Measurements from ENCODE around the gene ANKLE1.

- TF ChIP-seq EZH2 (IDR thresholded peaks at IDR 0.05; ENCODE audit: low read length): no peak
- TF ChIP-seq CTCF (optimal IDR thresholded peaks at IDR 0.05 in 1 of 3, IDR thresholded peaks at IDR 0.05 in 1 of 3, conservative IDR thresholded peaks at IDR 0.05 in 1 of 3; ENCODE audit: extremely low read depth in 1 of 3, insufficient read depth in 2 of 3, low read length in 3 of 3): no peak
Measured at GRCh38 chr19:17306285-17306714, 24.6 kb downstream of the ANKLE1 start.
